ENCODE results near the gene FAM47A.

Gene FAM47A

DNA sequence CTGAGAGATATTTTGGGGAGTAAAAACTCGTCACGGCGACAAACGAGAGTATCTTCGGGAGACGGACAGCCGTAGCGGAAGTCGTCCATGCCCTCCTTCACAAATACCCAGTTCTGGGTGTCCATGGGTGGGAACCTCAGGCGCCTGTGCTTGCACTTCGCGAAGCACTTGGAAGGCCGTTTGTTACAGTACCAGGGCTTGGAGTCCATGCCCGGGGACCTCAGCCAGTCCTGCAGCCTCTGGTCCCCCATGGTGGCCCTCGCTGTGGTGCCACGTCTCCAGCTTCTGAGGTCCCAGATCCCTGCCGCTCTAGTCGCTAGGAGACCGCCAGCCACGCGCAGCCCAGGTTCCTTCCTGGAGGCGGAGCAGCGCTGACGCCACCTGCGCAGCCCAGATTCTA is at the start of gene FAM47A:
TSS of gene FAM47A (minus strand) at position 287 of the 400 bp plus-strand sequence. CDS start at position 251, 36 bp downstream.
- H3K27me3 ChIP-seq (ENCODE audit: control insufficient read depth, insufficient read depth, low read length): no peaks in the 10 kb centered on the region
- no peaks in the 10 kb centered on the region for H3K4me1 ChIP-seq (ENCODE audit: control insufficient read depth, insufficient read depth, low read length)
- H3K36me3 ChIP-seq (ENCODE audit: control insufficient read depth, insufficient read depth, low read length): no peaks in the 10 kb centered on the region
- H3K9me3 ChIP-seq (ENCODE audit: control insufficient read depth, low read length): no peaks in the 10 kb centered on the region
- no peak within 1 kb of the TSS for H3K4me3 ChIP-seq (ENCODE audit: low read length)
- no peak within 1 kb of the TSS for H3K9ac ChIP-seq (ENCODE audit: low read length)

DNA sequence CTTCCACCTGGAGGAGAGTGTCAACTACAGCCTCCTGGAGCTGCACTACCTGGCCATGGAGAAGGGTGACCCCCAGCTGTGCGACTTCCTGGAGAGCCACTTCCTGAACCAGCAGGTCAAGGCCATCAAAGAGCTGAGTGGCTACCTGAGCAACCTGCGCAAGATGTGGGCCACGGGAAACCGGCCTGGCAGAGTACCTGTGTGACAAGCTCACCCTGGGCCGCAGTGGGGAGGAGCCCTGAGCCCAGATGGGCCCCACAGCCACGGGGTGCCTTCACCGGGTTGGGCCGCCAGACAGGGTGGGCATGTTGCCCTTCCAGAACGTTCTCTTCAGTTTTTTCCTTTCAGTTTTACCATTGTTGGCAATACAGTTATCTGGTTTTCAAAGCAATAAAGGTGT is 15.2 kb upstream of the FAM47A start:
- H3K4me3 ChIP-seq (ENCODE audit: low read length): no peak overlapping the region
- H3K36me3 ChIP-seq (ENCODE audit: control insufficient read depth, insufficient read depth, low read length): no peaks in the 10 kb centered on the region
- H3K9ac ChIP-seq (ENCODE audit: low read length): no peak overlapping the region

DNA sequence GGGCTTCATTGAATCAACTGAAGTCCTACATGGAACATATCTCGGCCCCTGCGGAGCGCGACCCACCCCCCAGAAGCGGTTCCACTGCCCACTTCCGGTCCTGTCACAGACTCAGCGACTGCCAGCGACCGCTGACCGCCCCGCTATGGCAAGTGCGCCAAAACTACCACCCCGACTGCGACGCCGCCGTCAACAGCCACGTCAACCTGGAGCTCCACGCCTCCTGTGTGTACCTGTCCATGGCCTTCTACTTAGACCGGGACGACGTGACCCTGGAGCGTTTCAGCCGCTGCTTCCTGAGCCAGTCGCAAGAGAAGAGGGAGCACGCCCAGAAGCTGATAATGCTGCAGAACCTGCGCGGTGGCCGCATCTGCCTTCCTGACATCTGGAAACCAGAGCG is 14.8 kb upstream of the FAM47A start:
- Histone ChIP-seq H3K4me1 (ENCODE audit: control insufficient read depth, insufficient read depth, low read length) (no peaks in the 10 kb centered on the region), H3K9me3 (ENCODE audit: control insufficient read depth, low read length) (no peaks in the 10 kb centered on the region), H3K4me3 (ENCODE audit: low read length) (no peak overlapping the region), H3K27me3 (ENCODE audit: control insufficient read depth, insufficient read depth, low read length) (no peaks in the 10 kb centered on the region), H3K9ac (ENCODE audit: low read length) (no peak overlapping the region), H3K36me3 (ENCODE audit: control insufficient read depth, insufficient read depth, low read length) (no peaks in the 10 kb centered on the region)

More for the DNA sequence above, 15.2 kb upstream of the FAM47A start:
- H3K27me3 ChIP-seq (ENCODE audit: control insufficient read depth, insufficient read depth, low read length): no peaks in the 10 kb centered on the region
- no peaks in the 10 kb centered on the region for H3K4me1 ChIP-seq (ENCODE audit: control insufficient read depth, insufficient read depth, low read length)
- no peaks in the 10 kb centered on the region for H3K9me3 ChIP-seq (ENCODE audit: control insufficient read depth, low read length)

DNA sequence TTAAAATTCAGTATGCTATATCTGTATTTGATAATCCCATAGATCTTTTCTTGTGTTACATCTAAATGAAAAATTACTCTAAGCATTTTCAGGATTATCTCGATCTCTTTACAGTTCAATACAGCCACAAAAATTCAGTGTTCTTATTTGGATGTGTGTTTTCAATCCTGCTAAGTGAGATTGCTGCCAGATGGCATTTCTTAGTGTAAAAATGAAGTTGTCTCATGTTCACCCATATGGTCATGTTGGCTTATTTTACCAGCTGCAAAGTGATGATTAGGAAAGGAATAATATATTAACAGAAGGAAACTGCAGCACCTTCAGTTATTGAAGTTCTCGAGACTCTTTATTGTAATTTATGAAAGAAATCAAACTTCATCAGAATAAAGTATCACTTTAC is 12.1 kb upstream of the FAM47A start:
- Histone ChIP-seq H3K4me3 (ENCODE audit: low read length) (no peak overlapping the region), H3K36me3 (ENCODE audit: control insufficient read depth, insufficient read depth, low read length) (no peaks in the 10 kb centered on the region), H3K27me3 (ENCODE audit: control insufficient read depth, insufficient read depth, low read length) (no peaks in the 10 kb centered on the region), H3K4me1 (ENCODE audit: control insufficient read depth, insufficient read depth, low read length) (no peaks in the 10 kb centered on the region), H3K9ac (ENCODE audit: low read length) (no peak overlapping the region), H3K9me3 (ENCODE audit: control insufficient read depth, low read length) (no peaks in the 10 kb centered on the region)

DNA sequence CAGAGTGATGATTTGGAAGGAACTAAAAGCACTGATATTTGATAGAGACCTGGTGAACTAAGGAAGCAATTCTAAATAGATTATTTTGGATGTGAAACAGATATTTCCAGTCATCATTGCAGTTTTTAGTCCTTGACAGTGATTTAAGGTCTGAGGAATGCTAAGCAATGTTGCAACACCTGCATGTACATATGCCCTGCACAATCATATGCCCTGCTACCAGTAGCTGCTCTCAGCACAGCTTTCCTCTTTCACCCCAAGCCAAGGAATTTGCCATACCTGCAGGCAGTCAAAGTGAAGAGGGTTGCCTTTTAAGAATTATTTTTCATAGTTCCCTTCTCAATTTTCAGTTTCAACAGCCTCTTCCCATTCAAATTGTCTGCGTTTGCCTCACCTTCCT is 8.7 kb upstream of the FAM47A start:
- Histone ChIP-seq H3K27me3 (ENCODE audit: control insufficient read depth, insufficient read depth, low read length) (no peaks in the 10 kb centered on the region), H3K4me3 (ENCODE audit: low read length) (no peak overlapping the region), H3K4me1 (ENCODE audit: control insufficient read depth, insufficient read depth, low read length) (no peaks in the 10 kb centered on the region), H3K36me3 (ENCODE audit: control insufficient read depth, insufficient read depth, low read length) (no peaks in the 10 kb centered on the region), H3K9ac (ENCODE audit: low read length) (no peak overlapping the region), H3K9me3 (ENCODE audit: control insufficient read depth, low read length) (no peaks in the 10 kb centered on the region)

DNA sequence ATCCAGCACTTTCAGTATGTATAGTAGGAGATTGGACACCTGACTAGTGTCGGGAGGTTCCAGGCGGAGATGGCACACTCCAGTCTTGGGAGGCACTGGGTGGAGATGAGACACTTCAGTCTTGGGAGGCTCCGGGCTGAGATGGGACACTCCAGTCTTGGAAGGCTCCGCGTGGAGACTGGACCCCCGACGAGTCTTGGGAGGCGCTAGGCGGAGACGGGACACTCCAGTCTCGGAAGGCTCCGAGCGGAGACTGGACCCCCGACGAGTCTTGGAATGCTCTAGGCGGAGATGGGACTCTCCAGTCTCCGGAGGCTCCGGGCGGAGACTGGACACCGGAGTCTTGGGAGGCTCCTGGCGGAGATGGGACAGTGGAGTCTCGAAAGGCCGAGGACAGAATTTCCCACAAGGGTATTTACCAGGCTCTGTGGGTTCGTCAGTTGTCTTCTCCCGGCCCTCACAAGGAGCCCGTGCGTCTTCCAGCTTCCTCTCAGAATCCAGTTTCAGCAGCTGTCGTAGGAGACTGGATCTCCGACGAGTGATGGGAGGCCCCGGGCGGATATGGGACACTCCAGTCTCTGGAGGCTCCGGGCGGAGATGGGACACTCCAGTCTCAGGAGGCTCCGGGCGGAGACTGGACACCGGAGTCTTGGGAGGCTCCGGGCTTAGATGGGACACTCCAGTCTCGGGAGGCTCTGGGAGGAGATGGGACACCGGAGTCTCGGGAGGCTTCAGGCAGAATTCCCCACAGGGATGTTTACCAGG is 952 bp downstream of the FAM47A start:
- Histone ChIP-seq H3K9me3 (ENCODE audit: control insufficient read depth, low read length) (no peaks in the 10 kb centered on the region), H3K4me3 (ENCODE audit: low read length) (no peak overlapping the region), H3K9ac (ENCODE audit: low read length) (no peak overlapping the region), H3K36me3 (ENCODE audit: control insufficient read depth, insufficient read depth, low read length) (no peaks in the 10 kb centered on the region), H3K27me3 (ENCODE audit: control insufficient read depth, insufficient read depth, low read length) (no peaks in the 10 kb centered on the region), H3K4me1 (ENCODE audit: control insufficient read depth, insufficient read depth, low read length) (no peaks in the 10 kb centered on the region)

DNA sequence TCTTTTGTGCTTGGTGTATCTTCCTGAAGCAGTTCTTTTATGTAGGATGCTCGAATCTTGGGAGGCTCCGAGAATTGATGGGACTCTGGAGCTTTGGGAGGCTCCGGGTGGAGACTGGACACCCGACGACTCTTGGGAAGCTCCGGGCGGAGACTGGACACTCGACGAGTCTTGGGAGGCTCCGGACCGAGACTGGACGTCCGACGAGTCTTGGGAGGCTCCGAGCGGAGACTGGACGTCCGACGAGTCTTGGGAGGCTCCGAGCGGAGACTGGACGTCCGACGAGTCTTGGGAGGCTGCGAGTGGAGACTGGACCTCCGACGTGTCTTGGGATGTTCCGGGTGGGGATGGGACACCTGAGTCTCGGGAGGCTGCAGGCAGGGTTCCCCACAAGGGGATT is 1.6 kb downstream of the FAM47A start:
- H3K4me1 ChIP-seq (ENCODE audit: control insufficient read depth, insufficient read depth, low read length): no peaks in the 10 kb centered on the region
- H3K9ac ChIP-seq (ENCODE audit: low read length): no peak overlapping the region
- H3K36me3 ChIP-seq (ENCODE audit: control insufficient read depth, insufficient read depth, low read length): no peaks in the 10 kb centered on the region
- H3K27me3 ChIP-seq (ENCODE audit: control insufficient read depth, insufficient read depth, low read length): no peaks in the 10 kb centered on the region
- no peak overlapping the region for H3K4me3 ChIP-seq (ENCODE audit: low read length)
- no peaks in the 10 kb centered on the region for H3K9me3 ChIP-seq (ENCODE audit: control insufficient read depth, low read length)

DNA sequence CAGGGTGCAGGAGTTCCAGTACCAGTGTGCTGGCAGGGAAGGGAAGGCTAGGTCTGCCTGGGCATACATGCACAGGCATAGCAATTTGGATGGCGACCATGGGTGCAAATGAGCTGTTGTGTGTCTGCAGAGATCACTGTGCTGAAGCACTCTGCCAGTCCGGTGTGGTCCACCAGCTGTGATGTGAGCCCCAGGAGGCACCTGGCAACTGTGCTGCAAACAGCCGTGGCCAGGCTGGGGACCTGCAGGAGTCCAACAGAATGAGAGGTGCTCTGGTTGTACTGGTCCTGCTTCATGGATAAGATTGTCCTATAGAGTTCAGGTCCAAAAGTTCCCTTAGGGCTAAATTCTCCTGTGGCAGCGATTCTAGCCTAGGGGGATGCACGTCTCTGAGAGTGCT is 6.1 kb downstream of the FAM47A start:
- Histone ChIP-seq H3K9ac (ENCODE audit: low read length) (no peak overlapping the region), H3K9me3 (ENCODE audit: control insufficient read depth, low read length) (no peaks in the 10 kb centered on the region), H3K4me3 (ENCODE audit: low read length) (no peak overlapping the region), H3K36me3 (ENCODE audit: control insufficient read depth, insufficient read depth, low read length) (no peaks in the 10 kb centered on the region), H3K27me3 (ENCODE audit: control insufficient read depth, insufficient read depth, low read length) (no peaks in the 10 kb centered on the region), H3K4me1 (ENCODE audit: control insufficient read depth, insufficient read depth, low read length) (no peaks in the 10 kb centered on the region)

GRCh38 chrX:34119122-34119521 is 13.0 kb downstream of the FAM47A start:
- H3K4me1 ChIP-seq (ENCODE audit: control insufficient read depth, insufficient read depth, low read length): no peaks in the 10 kb centered on the region
- H3K9ac ChIP-seq (ENCODE audit: low read length): no peak overlapping the region
- no peaks in the 10 kb centered on the region for H3K9me3 ChIP-seq (ENCODE audit: control insufficient read depth, low read length)
- H3K36me3 ChIP-seq (ENCODE audit: control insufficient read depth, insufficient read depth, low read length): no peaks in the 10 kb centered on the region
- H3K27me3 ChIP-seq (ENCODE audit: control insufficient read depth, insufficient read depth, low read length): no peaks in the 10 kb centered on the region
- H3K4me3 ChIP-seq (ENCODE audit: low read length): no peak overlapping the region

DNA sequence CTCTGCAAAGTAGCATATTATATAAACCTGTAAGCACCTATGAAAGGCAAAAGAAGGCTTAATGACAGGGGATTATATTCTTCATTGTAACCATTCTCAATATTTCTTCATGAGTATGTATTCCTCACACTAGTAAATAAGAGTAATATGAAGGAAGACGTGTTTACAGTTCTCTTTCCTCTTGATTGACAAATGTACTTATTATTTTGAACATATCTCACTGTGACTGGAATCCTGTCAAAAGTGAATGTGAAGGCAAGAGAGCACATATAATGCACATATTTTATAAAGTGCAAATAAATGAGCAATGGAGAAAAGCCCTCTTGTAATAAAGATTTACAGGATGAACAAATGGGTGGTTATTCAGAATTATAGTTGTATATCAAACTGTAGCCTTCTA is 19.7 kb downstream of the FAM47A start:
- no peaks in the 10 kb centered on the region for H3K9me3 ChIP-seq (ENCODE audit: control insufficient read depth, low read length)
- H3K27me3 ChIP-seq (ENCODE audit: control insufficient read depth, insufficient read depth, low read length): no peaks in the 10 kb centered on the region
- no peaks in the 10 kb centered on the region for H3K4me1 ChIP-seq (ENCODE audit: control insufficient read depth, insufficient read depth, low read length)
- no peak overlapping the region for H3K4me3 ChIP-seq (ENCODE audit: low read length)
- no peaks in the 10 kb centered on the region for H3K36me3 ChIP-seq (ENCODE audit: control insufficient read depth, insufficient read depth, low read length)
- no peak overlapping the region for H3K9ac ChIP-seq (ENCODE audit: low read length)
